ENCODE data around the gene BPIFA2. TPM values are rescaled to one million over a fixed set of nuclear protein-coding genes. Genes with fewer than 3 reads are reported as not detected.

The BPIFA2 gene
- total RNA-seq, 1 experiment from 2014 or later: not detected

GRCh38 chr20:33209789-33210188, 41.8 kb downstream of the BPIFA2 start:
- no peak overlapping the region for H3K18ac ChIP-seq (ENCODE audit: insufficient read length, low read depth, low read length)
- no peak overlapping the region for H3K27ac ChIP-seq (ENCODE audit: insufficient read length, low read depth, low read length)
- no peak overlapping the region for H2BK120ac ChIP-seq (ENCODE audit: low read depth, low read length, poor library complexity, severe bottlenecking)
- no peak overlapping the region for H3K23ac ChIP-seq (ENCODE audit: insufficient read length, low read depth, low read length)
- no peaks in the 10 kb centered on the region for H3K79me2 ChIP-seq (ENCODE audit: insufficient read depth, low read length)
- Mint-ChIP-seq H3K36me3 (ENCODE audit: insufficient read depth in 1 of 3, low read depth in 3 of 3) (no peaks in the 10 kb centered on the region), H3K27ac (no peak overlapping the region), H3K9me3 (no peaks in the 10 kb centered on the region), H3K4me3 (no peak overlapping the region; a peak in 2 of 5 replicates), H3K27me3 (ENCODE audit: low read depth) (peaks cover 50% of the 10 kb centered on the region), H3K4me1 (peaks cover 2 to 4% of the 10 kb centered on the region in 2 experiments; a peak in 2 of 4 replicates)
- no peak overlapping the region for H4K91ac ChIP-seq (ENCODE audit: insufficient read length, low read depth, low read length)
- H3K9ac ChIP-seq (ENCODE audit: extremely low read depth, insufficient read length, low read length): no peak overlapping the region
- H3T11ph ChIP-seq (ENCODE audit: low read length): no peak overlapping the region
- no peaks in the 10 kb centered on the region for H3K9me3 ChIP-seq (ENCODE audit: control insufficient read depth, low read depth, low read length)
- H3K4ac ChIP-seq (ENCODE audit: low read depth, low read length): no peak overlapping the region
- no peak overlapping the region for H4K8ac ChIP-seq (replicated peaks; ENCODE audit: insufficient read length, low read depth, low read length)
- no peak for TF ChIP-seq CTCF (conservative IDR thresholded peaks at IDR 0.05)
- H2BK5ac ChIP-seq (ENCODE audit: insufficient read length, low read length): no peak overlapping the region
- H2BK12ac ChIP-seq (ENCODE audit: insufficient read length, low read depth, low read length): no peak overlapping the region
- no peaks in the 10 kb centered on the region for H3K23me2 ChIP-seq (ENCODE audit: insufficient read length, low read depth, low read length, poor library complexity, severe bottlenecking)
- no peak overlapping the region for H3K14ac ChIP-seq (ENCODE audit: insufficient read depth, low read length)
- H2BK20ac ChIP-seq (ENCODE audit: low read depth, low read length, poor library complexity, severe bottlenecking): no peak overlapping the region
- H2AK5ac ChIP-seq (ENCODE audit: insufficient read length, low read length): no peak overlapping the region
- H3K27me3 ChIP-seq (ENCODE audit: insufficient read depth, low read length): no peaks in the 10 kb centered on the region; the same call in 1 of the 2 replicates
- H2AFZ ChIP-seq (ENCODE audit: low read length): no peak overlapping the region
- H4K5ac ChIP-seq (ENCODE audit: insufficient read length, low read depth, low read length): no peak overlapping the region
- WGBS (ENCODE audit: extremely low coverage, insufficient read length, low lambda C conversion rate): no CpG with 5 or more reads among the region's 13 CpGs
- no peak overlapping the region for H3K56ac ChIP-seq (ENCODE audit: insufficient read length, low read depth, low read length)
- peak overlapping the region; percentile 15 for H3K4me2 ChIP-seq (ENCODE audit: insufficient read depth, insufficient read length, low read length)
- H3K79me1 ChIP-seq (ENCODE audit: insufficient read depth, low read depth, low read length, poor library complexity, severe bottlenecking): no peaks in the 10 kb centered on the region
- DNase-seq: peak; percentile 84
- H3K4me1 ChIP-seq (ENCODE audit: insufficient read depth, low read length): no peaks in the 10 kb centered on the region
- H2BK15ac ChIP-seq (ENCODE audit: low read depth, low read length): no peak overlapping the region
- H4K20me1 ChIP-seq (ENCODE audit: control insufficient read depth, insufficient read depth, insufficient read length): no peaks in the 10 kb centered on the region
